ENCODE results near the gene FBXW7. TPM values are rescaled to one million over a fixed set of nuclear protein-coding genes. Genes with fewer than 3 reads are reported as not detected.

FBXW7 gene
- total and polyA plus RNA-seq, 2 experiments from 2014 or later, result 16.2 to 43.5 TPM

DNA sequence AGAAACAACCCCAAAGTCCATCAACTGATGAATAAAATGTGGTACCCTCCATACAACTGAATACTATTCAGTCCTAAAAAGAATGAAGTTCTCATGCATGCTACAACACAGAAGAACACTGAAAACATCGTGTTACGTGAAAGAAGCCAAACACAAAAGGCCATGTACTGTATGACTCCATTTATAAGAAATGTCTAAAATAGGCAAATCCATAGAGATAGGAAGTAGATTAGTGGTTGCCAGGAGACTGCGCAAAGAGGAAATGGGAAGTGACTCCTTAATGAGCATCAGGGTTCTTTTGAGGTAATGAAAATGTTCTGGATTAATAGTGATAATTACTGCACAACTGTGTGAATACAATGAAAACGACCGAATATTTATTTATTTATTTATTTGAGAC is 23.4 kb downstream of the FBXW7 start:
- H4K20me1 ChIP-seq (ENCODE audit: insufficient read depth, poor library complexity, severe bottlenecking), result peaks cover 4% of the 10 kb centered on the region

DNA sequence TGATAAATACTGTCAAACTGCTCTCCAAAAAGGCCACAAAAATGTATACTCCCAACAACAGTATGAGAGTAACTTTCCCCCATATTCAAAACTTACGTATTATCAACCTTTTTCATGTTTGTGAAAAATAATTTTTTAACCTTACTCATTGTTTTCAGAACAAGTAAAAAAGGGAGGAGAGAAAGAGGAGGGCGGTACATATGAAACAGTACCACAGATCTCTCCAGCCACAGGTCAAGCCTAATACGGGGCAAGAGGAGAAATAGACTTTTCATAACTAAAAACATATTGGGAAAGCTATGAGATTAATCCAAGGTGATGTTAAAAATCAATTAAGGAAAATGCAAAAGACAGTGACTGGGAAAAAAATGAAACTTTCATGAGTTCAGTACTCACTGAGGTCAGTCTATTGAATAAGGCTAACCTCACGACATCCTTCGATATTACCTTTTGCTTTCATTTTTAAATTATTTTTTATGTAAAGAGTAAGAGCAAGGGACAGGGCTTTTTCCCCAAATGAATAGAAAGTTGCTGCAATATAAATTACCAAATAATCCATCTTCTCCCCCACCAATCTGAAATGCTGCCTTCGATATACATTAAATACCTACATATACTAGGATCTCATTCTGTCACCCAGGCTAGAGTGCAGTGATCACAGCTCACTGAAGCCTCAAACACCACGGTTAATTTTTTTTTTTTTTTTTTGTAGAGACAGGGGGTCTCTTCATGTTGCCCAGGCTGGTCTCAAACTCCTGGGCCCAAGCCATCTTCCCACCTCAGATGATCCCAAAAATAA is 25.3 kb downstream of the FBXW7 start:
- Histone ChIP-seq H3K4me2 (no peak overlapping the region), H3K9me3 (ENCODE audit: low read depth) (no peaks in the 10 kb centered on the region), H3K36me3 (replicated peaks; ENCODE audit: insufficient read depth, low read depth) (no peaks in the 10 kb centered on the region), H3K9me2 (replicated peaks; ENCODE audit: insufficient read depth) (no peaks in the 10 kb centered on the region), H3K27ac (no peak overlapping the region), H4K20me1 (ENCODE audit: insufficient read depth, poor library complexity, severe bottlenecking) (peaks cover 4% of the 10 kb centered on the region), H3K79me2 (peaks cover 85% of the 10 kb centered on the region), H3K27me3 (no peaks in the 10 kb centered on the region), H3K4me3 (no peak overlapping the region), H3K4me1 (ENCODE audit: insufficient read depth) (no peaks in the 10 kb centered on the region), H2AFZ (no peak overlapping the region)
- TF ChIP-seq EZH2phosphoT487 (IDR thresholded peaks at IDR 0.05; ENCODE audit: low read depth, severe bottlenecking, unreplicated experiment) (no peak), EZH2 (IDR thresholded peaks at IDR 0.05; ENCODE audit: borderline replicate concordance) (no peak)
- TF ChIP-seq, protein P1, sequence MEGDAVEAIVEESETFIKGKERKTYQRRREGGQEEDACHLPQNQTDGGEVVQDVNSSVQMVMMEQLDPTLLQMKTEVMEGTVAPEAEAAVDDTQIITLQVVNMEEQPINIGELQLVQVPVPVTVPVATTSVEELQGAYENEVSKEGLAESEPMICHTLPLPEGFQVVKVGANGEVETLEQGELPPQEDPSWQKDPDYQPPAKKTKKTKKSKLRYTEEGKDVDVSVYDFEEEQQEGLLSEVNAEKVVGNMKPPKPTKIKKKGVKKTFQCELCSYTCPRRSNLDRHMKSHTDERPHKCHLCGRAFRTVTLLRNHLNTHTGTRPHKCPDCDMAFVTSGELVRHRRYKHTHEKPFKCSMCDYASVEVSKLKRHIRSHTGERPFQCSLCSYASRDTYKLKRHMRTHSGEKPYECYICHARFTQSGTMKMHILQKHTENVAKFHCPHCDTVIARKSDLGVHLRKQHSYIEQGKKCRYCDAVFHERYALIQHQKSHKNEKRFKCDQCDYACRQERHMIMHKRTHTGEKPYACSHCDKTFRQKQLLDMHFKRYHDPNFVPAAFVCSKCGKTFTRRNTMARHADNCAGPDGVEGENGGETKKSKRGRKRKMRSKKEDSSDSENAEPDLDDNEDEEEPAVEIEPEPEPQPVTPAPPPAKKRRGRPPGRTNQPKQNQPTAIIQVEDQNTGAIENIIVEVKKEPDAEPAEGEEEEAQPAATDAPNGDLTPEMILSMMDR (IDR thresholded peaks at IDR 0.05; ENCODE audit: poor library complexity), result no peak
- no peak for DNase-seq (ENCODE audit: low spot score)
- WGBS (ENCODE audit: low lambda C conversion rate, missing lambda C conversion rate), result 89% methylated on average over 7 of the region's 7 CpGs

More for the DNA sequence above, 23.4 kb downstream of the FBXW7 start:
- DNase-seq (ENCODE audit: low spot score), result no peak
- Histone ChIP-seq H2AFZ (no peak overlapping the region), H3K9me3 (ENCODE audit: low read depth) (no peaks in the 10 kb centered on the region), H3K4me2 (no peak overlapping the region), H3K36me3 (replicated peaks; ENCODE audit: insufficient read depth, low read depth) (no peaks in the 10 kb centered on the region), H3K9me2 (replicated peaks; ENCODE audit: insufficient read depth) (no peaks in the 10 kb centered on the region), H3K27ac (no peak overlapping the region), H3K4me3 (no peak overlapping the region), H3K79me2 (peaks cover 80% of the 10 kb centered on the region), H3K4me1 (ENCODE audit: insufficient read depth) (no peaks in the 10 kb centered on the region), H3K27me3 (no peaks in the 10 kb centered on the region)
- WGBS (ENCODE audit: low lambda C conversion rate, missing lambda C conversion rate), result 95% methylated on average over 5 of the region's 5 CpGs
- TF ChIP-seq EZH2phosphoT487 (IDR thresholded peaks at IDR 0.05; ENCODE audit: low read depth, severe bottlenecking, unreplicated experiment), result no peak
- TF ChIP-seq EZH2 (IDR thresholded peaks at IDR 0.05; ENCODE audit: borderline replicate concordance), result no peak
- TF ChIP-seq, protein P1 (IDR thresholded peaks at IDR 0.05; ENCODE audit: poor library complexity), result no peak

DNA sequence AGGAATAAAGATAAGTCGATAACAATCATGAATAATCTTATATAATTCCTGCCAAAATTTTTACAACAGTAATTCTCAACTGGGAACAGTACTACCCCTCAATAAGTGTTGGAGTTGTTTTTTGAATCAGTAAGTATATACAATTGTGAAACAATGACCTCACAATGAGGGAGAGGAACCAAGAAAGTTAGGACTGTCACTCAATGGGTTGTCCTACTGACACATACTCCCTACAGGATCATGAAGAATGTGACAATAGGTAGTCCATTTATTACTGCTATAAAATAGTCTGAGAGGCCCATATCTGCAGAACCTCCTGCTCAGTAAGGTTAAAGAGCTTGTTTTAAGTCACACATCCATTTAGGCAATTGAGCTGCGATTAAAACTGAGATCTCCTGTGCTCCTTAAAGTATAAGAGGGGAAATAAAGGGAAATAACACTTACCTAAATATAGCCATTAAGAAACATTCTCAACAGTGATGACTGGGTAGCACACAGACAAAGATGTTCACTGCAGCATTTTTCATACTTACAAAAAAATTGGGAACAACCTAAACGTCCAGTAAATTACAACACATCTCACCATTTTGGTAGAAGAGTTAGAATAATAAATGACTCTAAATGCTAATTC is 26.2 kb downstream of the FBXW7 start:
- peaks cover 4% of the 10 kb centered on the region for H4K20me1 ChIP-seq (ENCODE audit: insufficient read depth, poor library complexity, severe bottlenecking)
- DNase-seq (ENCODE audit: low spot score), result no peak
- no peak overlapping the region for H2AFZ ChIP-seq
- H3K9me3 ChIP-seq (ENCODE audit: low read depth), result no peaks in the 10 kb centered on the region
- no peak overlapping the region for H3K27ac ChIP-seq
- no peaks in the 10 kb centered on the region for H3K9me2 ChIP-seq (replicated peaks; ENCODE audit: insufficient read depth)
- TF ChIP-seq EZH2 (IDR thresholded peaks at IDR 0.05; ENCODE audit: borderline replicate concordance), result no peak
- TF ChIP-seq EZH2phosphoT487 (IDR thresholded peaks at IDR 0.05; ENCODE audit: low read depth, severe bottlenecking, unreplicated experiment), result no peak
- TF ChIP-seq, protein P1 (IDR thresholded peaks at IDR 0.05; ENCODE audit: poor library complexity), result no peak
- no peaks in the 10 kb centered on the region for H3K4me1 ChIP-seq (ENCODE audit: insufficient read depth)
- H3K27me3 ChIP-seq, result no peaks in the 10 kb centered on the region
- H3K36me3 ChIP-seq (replicated peaks; ENCODE audit: insufficient read depth, low read depth), result no peaks in the 10 kb centered on the region
- no peak overlapping the region for H3K4me3 ChIP-seq
- no peak overlapping the region for H3K4me2 ChIP-seq
- WGBS (ENCODE audit: low lambda C conversion rate, missing lambda C conversion rate), result 89% methylated on average over 3 of the region's 3 CpGs
- peaks cover 82% of the 10 kb centered on the region for H3K79me2 ChIP-seq

All from hepatocyte (in vitro differentiated cells).